Endometrial microvascular endothelial cells (primary cell): ENCODE data around the gene INPPL1. TPM values are rescaled to one million over a fixed set of nuclear protein-coding genes. Genes with fewer than 3 reads are reported as not detected.

Experiments used
- in situ Hi-C: cut with HindIII; loops from 2 replicates; pipeline ENCODE4 v1.10.0; 2017; ENCODE audit warnings: low sequenced_read_pairs, low pct_unique_long_range_greater_than_20kb; ENCODE audit errors: inconsistent ontology term
- total RNA-seq: library from RNA; depleted of rRNA; stranded (reverse); fragments of >200 nt; gene quantifications from one replicate; pipeline ENCODE4 v1.2.3, GENCODE V29; 2015; ENCODE audit errors: inconsistent ontology term

INPPL1 gene
- total RNA-seq, 1 donor from 2014 or later: 45.4 TPM

GRCh38 chr11:72229336-72229924 is 4.9 kb downstream of the INPPL1 start:
- in situ Hi-C loops: no loop called here

GRCh38 chr11:72229925-72230763 is 5.6 kb downstream of the INPPL1 start:
- in situ Hi-C loops: no loop called here

- in situ Hi-C loops: no loop called here
Observed at GRCh38 chr11:72230764-72231365, 6.3 kb downstream of the INPPL1 start.

- in situ Hi-C loops: no loop called here
Observed at GRCh38 chr11:72231396-72232259, 7.1 kb downstream of the INPPL1 start.

GRCh38 chr11:72232260-72233055 is 7.9 kb downstream of the INPPL1 start:
- in situ Hi-C loops: no loop called here

- in situ Hi-C loops: no loop called here
Observed at GRCh38 chr11:72233056-72233772, 8.6 kb downstream of the INPPL1 start.

- in situ Hi-C loops: no loop called here
Observed at GRCh38 chr11:72233773-72234513, 9.4 kb downstream of the INPPL1 start.

- in situ Hi-C loops: no loop called here
Observed at GRCh38 chr11:72234514-72234830, 9.9 kb downstream of the INPPL1 start.

GRCh38 chr11:72234920-72235319 is 10.4 kb downstream of the INPPL1 start:
- in situ Hi-C loops: no loop called here

GRCh38 chr11:72235351-72236057 is 10.9 kb downstream of the INPPL1 start:
- in situ Hi-C loops: no loop called here

GRCh38 chr11:72236083-72236697 is 11.6 kb downstream of the INPPL1 start:
- in situ Hi-C loops: no loop called here

- in situ Hi-C loops: no loop called here
Observed at GRCh38 chr11:72236774-72237111, 12.2 kb downstream of the INPPL1 start.

GRCh38 chr11:72237112-72237931 is 12.8 kb downstream of the INPPL1 start:
- in situ Hi-C loops: no loop called here

GRCh38 chr11:72238040-72238450 is 13.5 kb downstream of the INPPL1 start:
- in situ Hi-C loops: no loop called here

- in situ Hi-C loops: no loop called here
Observed at GRCh38 chr11:72238492-72239312, 14.1 kb downstream of the INPPL1 start.
